GM18502 (cell line): ENCODE measurements around the gene FHOD3.
"Not testable (repeated sequence)": the region's sequence is repeated elsewhere in the genome, so short reads cannot be mapped to it uniquely, and the experiment has no call there.

ENCODE experiments used
- ATAC-seq: cut with Tn5 transposase; IDR thresholded peaks from one replicate; pipeline ENCODE4 v1.9.1; 2021; ENCODE audit warnings: mild to moderate bottlenecking; ENCODE audit not compliant: unreplicated experiment, poor library complexity

Gene FHOD3

GRCh38 chr18:36711014-36711725 is 413.7 kb downstream of the FHOD3 start:
- no peak for ATAC-seq

GRCh38 chr18:36711813-36712444 is 414.4 kb downstream of the FHOD3 start:
- ATAC-seq: no peak

- no peak for ATAC-seq
These were observed 417.0 kb downstream of the FHOD3 start for GRCh38 chr18:36714476-36714875.

- no peak for ATAC-seq
These were observed 420.1 kb downstream of the FHOD3 start for GRCh38 chr18:36717422-36718110.

GRCh38 chr18:36718705-36719328 is 421.3 kb downstream of the FHOD3 start:
- ATAC-seq: no peak

- no peak for ATAC-seq
These were observed 422.1 kb downstream of the FHOD3 start for GRCh38 chr18:36719630-36720029.

GRCh38 chr18:36721351-36721750 is 423.8 kb downstream of the FHOD3 start:
- not testable (repeated sequence) for ATAC-seq

GRCh38 chr18:36724169-36724568 is 426.7 kb downstream of the FHOD3 start:
- ATAC-seq: no peak

GRCh38 chr18:36724591-36725001 is 427.1 kb downstream of the FHOD3 start:
- no peak for ATAC-seq

- no peak for ATAC-seq
These were observed 430.8 kb downstream of the FHOD3 start for GRCh38 chr18:36728345-36728744.

GRCh38 chr18:36729197-36729596 is 431.7 kb downstream of the FHOD3 start:
- ATAC-seq: no peak

GRCh38 chr18:36732264-36732663 is 434.8 kb downstream of the FHOD3 start:
- no peak for ATAC-seq

GRCh38 chr18:36733150-36733549 is 435.6 kb downstream of the FHOD3 start:
- ATAC-seq: no peak

GRCh38 chr18:36734596-36734995 is 437.1 kb downstream of the FHOD3 start:
- no peak for ATAC-seq

GRCh38 chr18:36735130-36735529 is 437.6 kb downstream of the FHOD3 start:
- ATAC-seq: no peak

GRCh38 chr18:36736094-36736493 is 438.6 kb downstream of the FHOD3 start:
- ATAC-seq: no peak

- ATAC-seq: no peak
These were observed 439.8 kb downstream of the FHOD3 start for GRCh38 chr18:36737316-36737715.

- no peak for ATAC-seq
These were observed 446.9 kb downstream of the FHOD3 start for GRCh38 chr18:36744261-36744876.

GRCh38 chr18:36745219-36745975 is 447.9 kb downstream of the FHOD3 start:
- no peak for ATAC-seq
